Measurements from ENCODE around the gene PPM1L.

Gene PPM1L

GRCh38 chr3:160810362-160811236 is 54.6 kb downstream of the PPM1L start:
- peak; percentile 53 for DNase-seq

DNA sequence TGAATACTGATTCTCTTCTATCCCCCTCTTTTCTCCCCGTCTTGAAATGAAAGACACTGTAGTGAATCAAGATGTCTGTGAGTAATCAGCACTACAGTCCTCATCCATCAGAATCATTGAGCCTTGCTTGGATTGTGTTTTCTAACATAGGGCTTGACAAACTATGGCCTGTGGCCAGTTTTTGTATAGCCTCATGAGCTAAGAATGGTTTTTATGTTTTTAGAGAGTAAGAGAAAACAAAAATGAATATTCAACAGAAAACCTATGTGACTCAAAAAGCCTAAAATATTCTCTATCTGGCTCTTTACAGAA is 55.2 kb downstream of the PPM1L start:
- DNase-seq = no peak

- DNase-seq = no peak
Measured at GRCh38 chr3:160812304-160812703, 56.3 kb downstream of the PPM1L start.

DNA sequence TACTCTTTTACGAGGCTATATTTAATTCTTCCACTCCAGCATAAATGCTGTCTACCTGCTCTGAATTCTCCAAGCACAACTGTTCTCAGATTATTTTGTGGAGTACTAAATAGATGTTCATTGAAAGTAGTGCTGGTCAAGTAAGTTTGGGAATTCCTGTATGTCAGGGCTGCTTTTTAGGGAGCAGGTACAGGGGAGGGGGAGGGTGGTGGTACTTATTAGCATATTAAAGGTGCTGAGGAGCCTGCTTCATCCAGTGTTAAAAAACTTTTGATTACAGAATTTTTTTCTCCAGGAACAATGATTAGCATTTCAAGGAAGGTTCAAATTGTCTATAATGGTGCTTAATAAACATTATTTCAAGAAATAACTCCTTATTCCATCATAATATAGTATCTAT is 59.2 kb downstream of the PPM1L start:
- DNase-seq = no peak

DNA sequence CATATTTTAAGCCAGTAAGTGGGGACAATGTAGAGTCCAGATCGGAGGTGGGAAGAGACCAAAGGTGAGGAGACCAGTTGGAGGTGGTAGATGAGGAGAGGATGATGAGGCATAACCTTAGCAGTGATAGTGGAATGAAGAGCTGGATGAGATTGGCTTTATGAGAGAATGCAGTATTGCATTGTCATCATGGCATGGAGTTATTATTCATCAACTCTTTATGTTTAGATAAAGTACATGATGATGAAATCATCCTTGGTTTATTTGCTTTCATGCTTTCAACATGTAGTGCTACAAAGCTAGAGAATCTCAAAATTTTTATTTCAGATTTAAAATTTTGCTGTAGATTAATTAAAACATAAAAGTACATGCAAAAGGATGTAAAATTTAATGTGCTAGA is 64.0 kb downstream of the PPM1L start:
- no peak for DNase-seq

- no peak for DNase-seq
Measured at GRCh38 chr3:160820430-160820829, 64.4 kb downstream of the PPM1L start.

GRCh38 chr3:160822936-160823335 is 66.9 kb downstream of the PPM1L start:
- peak; percentile 19 for DNase-seq

GRCh38 chr3:160825311-160825800 is 69.3 kb downstream of the PPM1L start:
- no peak for DNase-seq

DNA sequence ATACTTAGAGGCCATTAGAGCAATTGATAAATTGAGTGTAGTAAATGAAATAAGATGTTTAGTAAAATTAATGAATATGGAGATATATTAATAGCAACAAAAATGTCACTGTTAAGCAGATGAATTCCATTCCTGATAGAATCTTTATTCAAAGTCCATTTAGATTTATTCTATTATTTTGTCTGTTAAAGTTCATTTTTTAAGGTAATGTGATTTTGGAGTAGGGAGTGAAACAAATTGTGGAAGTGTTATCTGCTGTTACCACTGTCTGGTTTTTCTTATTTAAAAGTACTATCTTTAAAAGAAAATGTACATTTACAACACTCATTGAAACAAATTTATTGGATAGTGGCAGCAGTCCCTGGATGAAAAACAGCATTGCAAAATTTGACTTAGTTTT is 70.4 kb downstream of the PPM1L start:
- DNase-seq = no peak

GRCh38 chr3:160826991-160827390 is 71.0 kb downstream of the PPM1L start:
- no peak for DNase-seq

DNA sequence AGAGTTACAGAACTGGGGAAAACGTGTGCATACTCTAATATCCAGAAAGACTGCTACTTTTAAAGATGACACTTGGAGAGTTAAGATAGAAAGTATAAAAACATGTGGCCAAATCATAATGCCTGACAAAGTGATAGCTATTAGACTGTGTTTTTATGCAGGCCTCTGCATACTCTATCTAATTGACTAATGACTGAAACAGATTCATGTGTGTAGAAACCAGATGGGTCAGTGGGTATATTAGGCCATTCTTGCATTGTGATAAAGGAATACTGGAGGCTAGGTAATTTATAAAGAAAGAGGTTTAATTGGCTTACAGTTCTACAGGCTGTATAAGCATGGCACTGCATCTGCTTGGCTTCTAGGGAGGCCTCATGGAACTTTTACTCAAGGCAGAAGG is 71.5 kb downstream of the PPM1L start:
- DNase-seq = no peak

DNA sequence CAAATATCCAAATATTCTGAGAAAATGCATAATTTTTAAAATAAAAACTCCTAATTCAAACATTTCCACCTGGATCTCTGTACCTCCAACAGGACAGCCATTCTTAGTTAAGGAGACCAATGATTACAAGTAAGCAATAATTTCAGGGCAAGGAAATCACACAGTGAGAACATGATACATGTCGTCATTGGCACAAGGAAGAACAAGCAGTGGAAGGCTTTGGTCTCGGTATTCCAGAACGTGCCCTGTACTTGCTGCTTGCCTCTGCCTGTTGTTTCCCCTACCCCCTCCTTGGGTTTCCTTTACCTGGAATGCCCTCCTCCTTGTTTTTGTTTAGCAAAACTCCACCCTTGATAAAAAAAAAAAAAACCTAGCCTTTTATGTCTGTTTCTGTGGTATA is 72.8 kb downstream of the PPM1L start:
- peak; percentile 61 for DNase-seq

DNA sequence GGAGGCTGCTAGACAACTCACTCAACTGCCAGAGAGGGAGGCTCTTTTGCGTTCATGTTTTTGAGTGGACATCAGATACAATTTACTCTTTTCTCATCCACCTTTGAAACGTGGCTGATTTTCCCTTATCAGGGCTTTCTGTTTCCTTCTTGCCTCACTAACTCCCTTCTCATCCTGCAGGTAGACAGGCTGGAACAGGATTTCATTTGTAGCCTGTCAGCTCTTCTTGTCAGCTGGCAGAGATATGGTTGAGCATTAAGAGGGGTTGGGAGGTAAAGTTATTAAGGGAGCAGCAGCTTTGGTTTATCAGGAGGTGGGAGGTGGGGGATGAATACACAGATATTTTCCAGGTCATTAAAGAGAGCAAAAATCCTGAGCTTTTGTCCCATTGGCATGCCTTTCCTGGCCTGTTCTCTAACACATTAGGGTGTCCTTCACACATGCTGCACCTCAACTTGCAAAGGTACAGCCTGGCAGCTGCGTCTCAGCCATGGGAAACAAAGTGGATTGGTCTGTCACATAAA is 73.5 kb downstream of the PPM1L start:
- DNase-seq = peak; percentile 74

DNA sequence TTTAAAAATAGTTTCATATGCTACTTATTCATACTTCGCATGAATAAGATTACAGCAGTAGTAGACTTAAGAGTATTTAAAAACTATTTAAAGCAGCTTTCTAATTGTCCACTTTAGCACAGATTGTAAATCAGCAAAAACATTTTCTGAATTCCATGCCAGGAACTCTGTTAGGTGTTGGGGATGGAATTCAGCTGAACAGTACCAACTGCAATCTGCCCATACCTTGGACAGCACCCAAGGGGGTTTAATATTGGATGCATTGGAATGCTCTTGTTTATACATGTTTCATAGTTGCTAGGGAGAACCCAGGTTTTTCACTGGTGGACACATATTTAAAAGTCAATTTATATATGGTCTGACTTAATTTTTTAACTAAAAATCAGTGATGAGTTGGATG is 74.8 kb downstream of the PPM1L start:
- no peak for DNase-seq

- peak; percentile 93 for DNase-seq
Measured at GRCh38 chr3:160831401-160831800, 75.4 kb downstream of the PPM1L start.

GRCh38 chr3:160837394-160837980 is 81.5 kb downstream of the PPM1L start:
- DNase-seq = no peak

DNA sequence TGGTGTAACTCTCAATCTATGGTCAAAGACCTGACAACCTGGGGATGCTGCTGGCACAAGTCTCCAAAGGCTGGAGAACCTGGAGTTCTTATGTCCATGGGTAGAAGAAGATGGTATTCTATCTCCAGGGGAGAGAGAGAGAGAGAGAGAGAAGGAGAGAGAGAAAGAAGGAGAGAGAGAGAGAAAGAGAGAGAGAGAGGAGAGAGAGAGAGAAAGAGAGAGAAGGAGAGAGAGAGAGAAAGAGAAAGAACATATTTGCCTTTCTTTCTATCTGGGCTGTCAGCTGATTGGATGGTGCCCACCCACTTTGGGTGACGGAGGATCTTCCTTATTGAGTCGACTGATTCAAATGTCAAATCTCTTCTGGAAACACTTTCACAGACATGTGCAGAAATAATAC is 84.6 kb downstream of the PPM1L start:
- no peak for DNase-seq

DNA sequence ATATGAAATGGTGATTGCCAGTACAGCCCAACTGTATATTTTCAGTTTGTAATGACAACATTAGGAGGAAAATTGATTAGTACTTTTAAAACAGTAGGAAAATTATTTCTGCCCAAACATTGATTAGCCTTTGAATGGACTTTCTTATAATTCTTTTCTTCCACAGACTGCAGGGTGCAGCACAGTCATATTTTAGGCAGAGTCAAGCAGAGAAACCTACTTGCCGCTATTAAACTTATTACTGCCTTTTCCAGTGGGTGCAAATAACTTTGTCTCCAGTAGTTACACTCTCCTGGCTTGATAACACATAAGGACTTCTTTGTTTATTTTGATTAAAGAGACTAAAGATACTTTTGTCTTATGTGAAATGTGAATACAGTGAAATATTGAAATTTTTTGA is 85.4 kb downstream of the PPM1L start:
- DNase-seq = no peak

DNA sequence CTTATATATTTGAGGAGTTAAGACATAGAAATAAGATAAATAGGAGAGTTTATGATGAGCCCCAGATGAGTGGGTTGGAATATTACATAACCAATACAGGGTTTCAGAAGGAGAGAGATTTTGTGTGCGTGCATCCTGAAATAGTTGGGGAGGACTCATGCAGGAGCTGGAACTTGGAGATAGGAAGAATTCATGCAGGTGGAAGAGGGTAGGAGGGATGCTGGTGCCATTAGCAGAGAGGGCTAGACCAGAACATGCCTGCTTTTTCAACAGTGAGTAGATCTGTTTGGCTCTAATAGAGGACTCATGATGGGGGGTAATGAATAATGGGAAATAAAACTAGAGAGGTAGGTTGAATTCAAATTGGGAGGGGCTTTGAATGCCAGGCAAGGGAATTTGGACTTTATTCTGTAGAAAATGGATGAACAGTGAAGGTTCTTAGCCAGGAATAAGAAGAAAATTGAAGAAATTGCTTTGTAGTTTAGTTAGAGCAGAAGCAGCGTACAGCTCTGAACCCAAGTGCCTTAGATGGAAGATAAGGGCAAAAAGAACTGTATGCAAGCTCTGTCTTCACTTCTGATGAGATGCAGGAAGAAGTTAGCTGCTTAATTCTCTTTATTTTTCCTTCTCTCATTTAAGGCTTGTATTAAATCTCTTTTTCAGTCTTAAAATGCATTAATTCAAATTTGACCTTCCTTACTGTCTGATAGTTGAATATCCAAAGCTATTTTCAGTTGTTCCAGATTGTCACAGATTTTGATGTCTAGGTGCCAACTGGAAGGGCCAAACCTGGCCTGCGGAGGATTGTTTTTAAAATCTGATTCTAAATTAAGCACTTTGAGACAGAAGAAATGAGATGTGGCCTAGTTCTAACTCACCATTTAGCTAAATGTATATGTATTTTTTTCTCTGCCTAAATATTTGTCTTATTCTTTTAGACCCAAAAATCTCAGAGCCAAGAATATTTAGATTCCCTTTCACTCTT is 86.3 kb downstream of the PPM1L start:
- DNase-seq = no peak

DNA sequence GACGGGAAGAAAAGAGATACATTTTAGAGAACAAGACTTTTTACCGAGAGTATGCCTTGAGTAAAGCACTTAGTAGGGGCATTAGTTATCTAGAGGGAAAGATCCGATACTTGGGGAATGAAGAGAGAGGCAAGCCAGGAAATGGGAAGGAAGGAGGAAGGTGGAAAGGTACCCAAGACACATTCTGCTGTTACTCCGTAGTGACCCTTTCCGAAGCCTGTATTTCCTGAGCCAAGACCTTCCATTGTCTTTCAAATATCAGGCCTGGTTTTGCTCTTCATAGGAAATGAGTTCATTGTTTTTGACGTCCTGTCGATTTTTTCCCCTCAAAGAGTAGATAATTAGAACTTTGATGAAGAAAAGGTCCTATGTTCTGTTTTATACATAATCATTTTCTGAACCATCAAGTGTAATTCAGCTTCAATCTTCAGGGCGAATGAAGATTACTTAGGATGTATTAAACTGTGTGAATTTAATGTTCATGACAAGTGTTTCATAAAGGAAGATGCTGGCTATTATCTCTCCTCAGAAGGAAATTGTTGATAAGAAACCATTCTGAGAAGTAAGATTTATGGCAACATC is 95.7 kb downstream of the PPM1L start:
- no peak for DNase-seq

DNA sequence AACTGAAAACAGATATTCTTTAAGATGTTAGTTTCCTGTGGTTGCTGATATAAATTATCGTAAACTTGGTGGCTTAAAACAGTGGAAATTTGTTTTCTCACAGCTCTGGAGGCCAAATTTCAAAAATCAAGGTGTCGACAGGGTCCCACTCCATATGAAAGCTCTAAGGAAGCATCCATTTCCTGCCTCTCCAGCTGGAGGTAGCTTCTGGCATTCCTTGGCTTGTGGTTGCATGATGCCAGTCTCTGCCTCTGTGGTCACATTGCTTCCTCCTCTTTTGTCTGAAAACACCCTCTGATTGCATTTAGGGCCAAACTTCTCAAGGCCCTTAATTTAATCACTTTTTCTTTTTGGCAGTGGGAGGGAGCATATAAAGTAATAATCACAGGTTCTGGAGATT is 96.8 kb downstream of the PPM1L start:
- no peak for DNase-seq

DNA sequence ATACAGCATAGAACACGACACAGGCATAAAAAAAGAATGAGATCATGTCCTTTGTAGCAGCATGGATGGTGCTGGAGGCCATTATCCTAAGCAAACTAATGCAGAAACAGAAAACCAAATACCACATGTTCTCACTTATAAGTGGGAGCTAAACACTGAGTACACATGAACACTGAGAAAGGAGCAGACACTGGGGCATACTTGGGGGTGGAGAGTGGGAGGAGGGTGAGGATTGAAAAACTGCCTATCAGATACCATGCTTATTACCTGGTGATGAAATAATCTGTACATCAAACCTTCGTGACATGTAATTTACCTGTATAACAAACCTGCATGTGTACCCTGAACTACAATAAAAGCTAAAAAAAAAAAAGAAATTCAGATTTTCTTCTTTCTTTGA is 100.4 kb downstream of the PPM1L start:
- peak; percentile 41 for DNase-seq

All from NCI-H2171 treated with DMSO at 0.1 percent for 48 hours (cell line).